HG03103 (cell line): Measurements from ENCODE around the gene RHBDL3.
"Not testable (repeated sequence)": the region's sequence is repeated elsewhere in the genome, so short reads cannot be mapped to it uniquely, and the experiment has no call there.

ENCODE experiments used
- ATAC-seq: cut with Tn5 transposase; IDR thresholded peaks from one replicate; pipeline ENCODE4 v1.9.1; 2021; ENCODE audit warnings: low read depth; ENCODE audit not compliant: unreplicated experiment

Gene RHBDL3

DNA sequence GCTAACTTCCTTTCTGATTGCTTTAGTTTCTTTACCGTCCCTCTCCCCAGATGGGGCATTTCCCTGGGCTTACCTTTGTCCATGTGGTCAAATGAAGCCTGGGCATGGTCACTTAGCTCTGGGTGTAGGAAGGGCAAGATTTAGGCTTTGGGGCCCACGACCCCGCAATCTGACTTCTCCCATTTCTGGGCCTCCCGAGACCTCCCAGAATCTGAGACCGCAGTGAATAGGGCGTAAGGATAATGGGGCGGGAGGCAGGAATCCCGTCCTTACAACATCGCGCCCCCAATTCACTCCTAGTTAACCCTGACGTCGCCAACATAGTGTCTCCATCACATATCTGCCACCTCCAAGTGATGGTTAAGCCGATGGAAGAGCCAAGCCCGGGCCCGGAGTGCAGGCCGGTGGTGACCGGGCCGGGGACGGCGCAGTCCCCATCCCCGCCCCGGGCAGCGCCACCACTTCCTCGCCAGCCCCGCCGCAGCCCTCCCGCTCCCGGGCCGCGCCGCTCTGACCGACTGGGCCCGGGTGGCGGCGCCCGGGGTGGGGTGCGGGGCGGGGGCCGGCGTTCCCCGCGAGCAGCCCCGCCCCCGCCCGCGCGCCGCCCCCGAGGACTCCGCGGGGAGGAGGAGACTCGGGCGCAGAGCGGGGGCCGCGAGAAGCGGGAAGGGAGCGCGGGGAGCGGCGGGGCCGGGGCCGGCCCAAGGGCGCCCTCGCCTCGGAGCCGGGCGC lies at the start of gene RHBDL3:
Gene RHBDL3, plus strand, starts transcription at position 641 of the 732 bp plus-strand sequence. CDS start 358 bp downstream, outside the sequence.
- no peak for ATAC-seq

DNA sequence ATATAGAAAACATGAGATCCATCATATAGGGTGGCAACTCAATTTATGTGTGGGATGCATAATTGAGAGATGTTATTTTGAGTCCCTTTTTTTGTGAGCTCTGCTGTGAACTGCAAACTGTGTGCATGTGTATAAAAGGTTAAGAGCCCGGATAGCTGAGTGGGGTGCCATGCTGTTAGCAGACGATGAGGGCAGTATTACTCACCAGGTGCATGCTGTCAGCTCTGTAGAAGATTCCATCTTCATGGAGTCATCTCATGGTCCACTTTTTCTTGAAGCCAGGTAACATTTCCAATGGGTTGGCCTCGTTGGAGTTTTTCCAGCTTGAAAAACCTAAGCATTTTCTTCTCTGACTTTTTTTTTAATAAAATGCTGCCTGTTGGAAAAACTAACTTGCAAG lies 43.0 kb upstream of the RHBDL3 start:
- ATAC-seq = no peak

DNA sequence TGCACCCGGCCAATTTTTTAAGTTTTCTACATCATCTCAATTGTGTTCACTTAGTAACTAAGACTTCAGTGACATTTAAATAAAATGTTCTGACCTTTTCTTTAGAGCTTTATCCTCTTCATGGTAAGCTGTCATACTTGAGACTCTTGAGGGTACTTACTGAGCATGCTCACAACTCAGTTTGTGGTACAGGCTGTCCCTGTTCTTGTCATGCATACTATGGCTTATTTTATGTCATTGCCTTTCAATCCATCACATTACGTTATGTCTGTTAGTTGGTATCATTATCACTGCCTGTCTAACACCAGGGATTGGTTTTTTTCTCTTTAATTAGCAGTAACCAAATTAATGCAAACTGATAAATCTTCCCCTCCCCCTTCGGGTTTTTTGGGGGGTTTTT lies 41.9 kb upstream of the RHBDL3 start:
- ATAC-seq = no peak

DNA sequence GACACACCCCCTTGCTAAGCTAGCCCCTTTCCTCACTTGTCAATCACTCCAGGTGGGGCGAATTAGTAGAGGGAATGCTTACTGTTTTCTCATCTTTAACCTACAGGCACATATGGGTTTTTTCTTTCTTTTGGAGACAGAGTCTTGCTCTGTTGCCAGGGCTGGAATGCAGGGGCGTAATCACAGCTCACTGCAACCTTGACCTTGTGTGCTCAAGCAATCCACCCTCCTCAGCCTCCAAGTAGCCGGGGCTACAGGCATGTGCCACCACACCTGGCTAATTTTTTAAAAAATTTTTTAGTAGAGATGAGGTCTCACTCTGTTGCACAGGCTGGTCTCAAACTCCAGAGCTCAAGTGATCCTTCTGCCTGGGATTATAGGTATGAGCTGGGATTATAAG lies 38.7 kb upstream of the RHBDL3 start:
- no peak for ATAC-seq

GRCh38 chr17:32227910-32228309 lies 37.7 kb upstream of the RHBDL3 start:
- no peak for ATAC-seq

- no peak for ATAC-seq
These were observed 30.0 kb upstream of the RHBDL3 start for GRCh38 chr17:32235588-32235987.

DNA sequence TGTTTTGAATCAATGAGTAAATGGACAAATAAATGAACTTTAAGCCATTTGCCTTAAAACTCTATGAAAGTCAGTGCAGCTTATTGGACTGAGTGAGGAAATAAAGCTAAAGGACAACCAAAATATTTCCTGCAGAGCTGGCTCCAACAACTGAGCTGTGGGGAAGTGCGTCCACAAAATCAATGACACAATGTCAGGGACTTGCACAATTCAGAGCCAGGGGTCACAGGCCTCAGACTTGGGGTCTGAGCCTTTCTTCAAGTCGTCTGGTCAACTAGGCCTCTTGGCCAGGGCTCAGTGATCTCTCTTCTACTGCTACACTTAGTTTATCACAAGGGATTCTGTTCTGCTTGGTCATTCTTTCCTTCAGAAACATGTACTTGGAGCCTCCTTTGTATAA lies 26.2 kb upstream of the RHBDL3 start:
- no peak for ATAC-seq

DNA sequence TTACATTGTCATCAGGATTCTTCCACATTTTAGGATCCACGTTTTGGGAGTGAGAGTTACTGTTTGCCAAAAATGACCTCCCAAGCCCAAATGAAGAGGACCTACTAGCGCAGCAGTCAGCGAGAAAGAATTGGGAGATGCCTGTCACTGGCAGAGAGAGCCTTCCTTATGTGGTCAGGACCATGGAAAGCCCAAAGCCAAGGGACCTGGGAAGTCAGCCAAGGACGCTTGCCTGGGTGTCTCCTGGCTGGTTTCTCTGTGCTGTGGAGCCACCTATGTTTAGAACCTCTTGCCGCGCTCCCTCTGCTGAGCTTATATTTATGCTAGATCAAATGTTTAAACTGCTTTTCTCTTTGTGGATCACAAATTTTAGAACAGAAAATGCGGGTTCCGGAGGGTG lies 24.9 kb upstream of the RHBDL3 start:
- ATAC-seq = no peak

GRCh38 chr17:32241640-32242039 lies 24.0 kb upstream of the RHBDL3 start:
- no peak for ATAC-seq

GRCh38 chr17:32249475-32249874 lies 16.2 kb upstream of the RHBDL3 start:
- no peak for ATAC-seq

- no peak for ATAC-seq
These were observed 12.5 kb upstream of the RHBDL3 start for GRCh38 chr17:32253117-32253611.

DNA sequence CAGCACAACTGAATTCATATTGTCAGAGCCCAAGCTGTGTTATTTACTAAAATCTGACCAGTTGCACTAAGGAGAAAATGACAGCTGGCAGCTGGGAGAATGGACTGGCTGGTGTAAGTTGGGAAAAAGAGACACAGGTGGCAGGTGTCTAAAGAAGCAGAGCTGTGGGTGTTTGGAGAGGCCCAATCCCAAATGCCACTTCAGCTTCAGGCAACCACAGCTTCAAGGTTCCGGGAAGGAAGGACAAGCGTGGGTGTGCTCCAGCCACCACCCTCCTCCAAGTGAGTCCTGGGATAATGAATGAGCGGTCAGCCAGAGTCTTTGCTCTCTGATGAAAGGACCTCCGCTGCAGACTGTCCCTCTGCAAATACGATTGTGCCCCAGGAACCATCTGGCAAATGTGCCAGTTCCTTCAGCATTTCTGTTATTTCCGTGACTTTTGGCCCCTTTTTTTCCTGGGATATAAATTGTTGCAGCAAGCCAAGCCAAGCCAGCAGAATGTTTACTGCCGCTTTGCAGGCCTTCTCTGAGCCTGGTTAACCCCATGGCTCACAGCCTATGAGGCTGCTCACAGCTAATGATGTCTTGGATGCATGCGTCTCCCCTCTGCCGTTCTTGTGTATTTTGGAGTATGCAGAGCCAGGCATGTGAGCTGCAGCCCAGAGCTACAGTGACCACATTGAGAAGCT lies 9.5 kb upstream of the RHBDL3 start:
- ATAC-seq = no peak

- ATAC-seq = no peak
These were observed 9.0 kb upstream of the RHBDL3 start for GRCh38 chr17:32256701-32257019.

GRCh38 chr17:32258383-32259140 lies 7.1 kb upstream of the RHBDL3 start:
- ATAC-seq = no peak

DNA sequence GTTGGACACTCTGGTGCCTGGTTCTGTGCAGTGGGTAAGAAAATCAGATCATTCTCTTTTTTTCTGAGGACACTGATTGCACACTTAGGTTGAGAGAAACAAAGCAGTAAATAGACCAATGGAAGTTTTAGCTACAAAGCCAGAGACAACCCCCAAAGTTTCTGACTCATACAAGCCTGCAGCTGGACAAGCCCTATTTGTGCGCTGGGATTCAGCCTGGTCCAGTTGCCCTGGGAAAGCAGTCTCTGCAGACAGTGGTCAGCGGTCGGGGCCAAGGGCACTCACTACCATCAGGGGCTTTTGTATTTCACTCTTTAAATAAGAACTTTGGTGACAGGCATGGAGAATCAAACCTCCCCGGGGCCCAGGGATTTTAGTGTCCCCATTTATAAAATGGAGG lies 6.0 kb upstream of the RHBDL3 start:
- ATAC-seq = no peak

GRCh38 chr17:32261417-32261736 lies 4.3 kb upstream of the RHBDL3 start:
- no peak for ATAC-seq

DNA sequence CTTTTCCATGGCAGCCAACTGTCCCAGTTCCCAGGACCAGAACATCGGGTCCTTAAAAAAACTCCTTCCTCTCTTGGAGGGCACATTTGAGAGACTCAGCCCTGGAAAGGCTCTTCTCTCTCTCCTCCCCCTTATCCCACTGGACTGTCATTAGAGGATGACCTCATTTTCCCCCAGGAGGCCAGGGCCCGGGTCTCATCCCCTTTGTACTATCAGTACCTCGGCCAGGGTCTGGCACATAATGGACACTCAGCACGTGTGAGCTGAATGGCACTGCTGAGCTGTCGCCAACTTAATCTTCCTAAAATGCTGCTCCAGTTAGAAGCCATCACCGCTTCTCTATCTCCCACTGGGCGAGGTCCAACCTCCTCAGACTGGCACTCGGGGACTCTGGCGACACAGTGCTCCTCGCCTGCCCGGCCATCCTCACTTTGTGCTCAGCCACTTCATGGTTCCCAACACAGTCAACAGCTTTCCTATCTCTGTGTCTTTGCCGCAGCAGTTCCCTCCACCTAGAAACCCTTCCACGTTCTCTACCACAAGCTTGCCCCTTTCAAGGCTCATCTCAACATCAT lies 3.6 kb upstream of the RHBDL3 start:
- ATAC-seq = no peak

DNA sequence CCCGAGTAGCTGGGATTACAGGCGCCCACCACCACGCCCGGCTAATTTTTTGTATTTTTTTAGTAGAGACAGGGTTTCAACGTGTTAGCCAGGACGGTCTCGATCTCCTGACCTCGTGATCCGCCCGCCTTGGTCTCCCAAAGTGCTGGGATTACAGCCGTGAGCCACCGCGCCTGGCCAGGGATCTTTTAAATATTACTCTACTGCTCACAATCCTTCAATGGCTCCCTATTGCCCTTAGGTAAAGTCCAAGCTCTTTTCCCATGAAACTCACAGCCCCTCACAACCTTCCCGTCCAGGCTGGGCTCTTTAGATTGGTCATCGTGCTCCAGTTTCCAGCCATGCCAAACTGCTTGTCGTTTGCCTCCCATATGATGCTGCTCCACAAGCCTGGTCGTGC lies 2.1 kb upstream of the RHBDL3 start:
- not testable (repeated sequence) for ATAC-seq

DNA sequence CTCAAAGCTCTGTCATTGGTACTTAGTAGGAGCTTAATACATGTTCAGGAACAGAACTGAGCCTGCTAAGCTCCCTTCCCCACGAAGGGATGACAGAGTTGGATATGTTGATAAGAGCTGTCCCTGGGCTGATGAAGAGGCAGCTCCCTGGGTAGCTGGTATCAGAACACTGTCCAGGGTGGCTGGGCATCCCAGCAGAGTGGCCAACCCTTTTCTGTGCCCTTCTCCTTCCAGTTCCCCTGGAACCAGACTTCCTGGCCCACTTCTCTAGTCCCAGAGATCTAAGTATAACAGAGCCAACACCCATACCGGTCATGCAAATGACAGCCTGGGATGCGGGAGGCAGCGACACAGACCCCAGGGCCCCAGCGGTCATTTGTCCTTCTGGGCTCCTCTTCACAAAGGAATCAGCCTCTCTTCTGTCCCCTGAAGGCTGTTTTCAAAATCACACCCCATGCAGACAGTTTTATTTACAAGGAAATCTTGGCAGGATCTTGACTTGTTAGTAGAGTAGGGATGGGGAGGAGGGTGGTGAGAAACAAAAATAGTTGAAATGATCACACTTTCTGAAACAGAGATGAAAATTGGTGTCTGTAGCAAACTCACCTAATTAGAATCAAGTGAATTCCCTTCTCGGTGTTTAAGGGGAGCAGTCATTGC lies 1.4 kb upstream of the RHBDL3 start:
- no peak for ATAC-seq

DNA sequence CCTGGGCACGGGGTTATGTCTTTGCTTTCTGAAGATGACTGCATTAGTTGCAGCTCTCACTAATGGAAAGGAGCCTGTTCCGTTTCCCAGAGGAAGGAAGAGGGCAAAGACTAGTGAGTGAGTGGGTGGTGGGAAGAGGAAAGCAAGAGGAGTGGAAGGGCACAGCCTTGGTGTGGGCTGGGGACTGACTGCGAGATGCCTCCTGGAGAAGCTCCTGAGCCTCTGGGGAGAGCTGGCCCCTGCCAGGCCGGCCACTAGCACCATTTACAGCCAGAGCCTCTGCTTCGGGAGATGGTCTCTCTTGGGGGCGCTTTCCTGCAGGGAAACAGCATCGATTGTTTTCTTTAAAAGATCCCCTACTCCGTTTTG lies 825 bp upstream of the RHBDL3 start:
- ATAC-seq = no peak

DNA sequence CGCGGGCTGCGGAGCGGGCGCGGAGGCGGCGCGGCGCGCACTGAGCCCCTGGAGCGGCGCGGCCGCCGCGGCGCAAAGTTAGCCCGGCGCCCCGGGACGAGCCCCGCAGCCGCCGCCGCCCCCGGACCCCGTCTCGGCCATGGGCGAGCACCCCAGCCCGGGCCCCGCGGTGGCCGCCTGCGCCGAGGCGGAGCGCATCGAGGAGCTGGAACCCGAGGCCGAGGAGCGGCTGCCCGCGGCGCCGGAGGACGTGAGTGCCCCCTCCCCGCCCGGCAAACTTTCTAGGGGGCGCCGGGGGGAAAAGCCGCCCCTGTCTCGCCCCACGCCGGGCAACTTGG lies 388 bp downstream of the RHBDL3 start:
- ATAC-seq = no peak
